Vagina (tissue), 2 donors: ENCODE data around the gene FREM2.

Experiments used
- CTCF ChIP-seq, 3 experiments: fragments of 450-650 bp in 2 of 3; fragments of 200-600 bp in 1 of 3; sonication (generic) in 1 of 3; IDR thresholded peaks; one replicate each; pipeline ENCODE4 v1.5.1; 2017 to 2019; ENCODE audit warnings: antibody characterized with exemption in 3 of 3, mild to moderate bottlenecking in 2 of 3, moderate library complexity in 2 of 3
- POLR2A ChIP-seq, 2 donors: fragments of 450-650 bp; IDR thresholded peaks; one replicate each; pipeline ENCODE4 v1.6.1; 2017; ENCODE audit warnings: antibody characterized with exemption in 2 of 2, mild to moderate bottlenecking in 2 of 2, moderate library complexity in 2 of 2
- POLR2AphosphoS5 ChIP-seq, 2 donors: sonication (generic); formaldehyde crosslinking; IDR thresholded peaks; one replicate each; pipeline ENCODE4 v1.9.0; 2017; ENCODE audit warnings: antibody characterized with exemption in 2 of 2, mild to moderate bottlenecking in 2 of 2, low read depth in 1 of 2; ENCODE audit not compliant: insufficient read depth in 1 of 2

DNA sequence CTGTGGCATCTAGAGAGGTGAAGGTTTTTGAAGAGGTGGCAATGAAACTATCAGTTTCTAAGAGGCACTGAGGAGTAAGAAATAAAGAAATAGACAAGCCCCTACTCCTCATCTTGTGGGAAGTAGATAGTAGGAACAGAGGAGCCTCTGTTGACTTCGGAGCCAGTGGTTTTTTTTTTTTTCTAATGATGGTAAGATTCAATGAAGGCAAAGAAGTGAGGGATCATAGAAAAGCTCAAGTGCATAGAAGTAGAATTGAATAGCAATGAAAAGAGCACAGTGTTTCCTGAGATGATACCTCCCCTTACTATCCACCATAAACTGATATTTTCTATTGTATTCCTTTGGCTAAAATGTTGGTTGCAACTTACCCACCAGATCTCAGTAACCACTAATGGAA, 46.3 kb downstream of the FREM2 start:
- TF ChIP-seq POLR2AphosphoS5 (IDR thresholded peaks at IDR 0.05; ENCODE audit: insufficient read depth in 1 of 2, low read depth in 1 of 2) (no peak), CTCF (IDR thresholded peaks at IDR 0.05) (no peak), POLR2A (IDR thresholded peaks at IDR 0.05) (no peak)
